Small intestine (tissue), 7 donors: ENCODE measurements around the gene OGA. TPM values are rescaled to one million over a fixed set of nuclear protein-coding genes. Genes with fewer than 3 reads are reported as not detected.
A peak's percentile ranks its signal among the peaks of the same experiment; 100 is the strongest.

Experiments
- DNase-seq, 2 donors: peaks; one replicate each; pipeline versions ENCODE4 v3.0.0 to v3.0.0-alpha.2; 2013
- FAIRE-seq: peaks from 2 replicates; lab custom pipeline; 2012; peaks lifted over from hg19 to GRCh38; lab: Jason Lieb, UNC
- H3K27ac ChIP-seq, 3 donors: one replicate each; pipeline ENCODE4 v1.5.1; 2013; ENCODE audit warnings: low read length in 2 of 3, mild to moderate bottlenecking in 2 of 3, control low read depth in 1 of 3, inconsistent platforms in 1 of 3, low read depth in 1 of 3, moderate library complexity in 1 of 3
- H3K27me3 ChIP-seq, 3 donors: one replicate each; pipeline ENCODE4 v1.6.1; 2013; ENCODE audit warnings: low read length in 3 of 3, inconsistent platforms in 1 of 3; ENCODE audit not compliant: control insufficient read depth in 3 of 3, insufficient read depth in 3 of 3
- H3K36me3 ChIP-seq, 3 donors: one replicate each; pipeline ENCODE4 v1.6.1; 2013; ENCODE audit warnings: low read length in 3 of 3, inconsistent platforms in 1 of 3, low read depth in 1 of 3, mild to moderate bottlenecking in 1 of 3, moderate library complexity in 1 of 3; ENCODE audit not compliant: control insufficient read depth in 3 of 3, insufficient read depth in 2 of 3
- H3K4me1 ChIP-seq, 3 donors: one replicate each; pipeline ENCODE4 v1.6.1; 2013; ENCODE audit warnings: low read length in 2 of 3, inconsistent platforms in 1 of 3, low read depth in 1 of 3, mild to moderate bottlenecking in 1 of 3, moderate library complexity in 1 of 3; ENCODE audit not compliant: control insufficient read depth in 3 of 3, insufficient read depth in 2 of 3
- H3K4me3 ChIP-seq, 3 donors: one replicate each; pipeline ENCODE4 v1.5.1; 2013; ENCODE audit warnings: low read length in 3 of 3, control low read depth in 1 of 3, inconsistent platforms in 1 of 3, low read depth in 1 of 3, mild to moderate bottlenecking in 1 of 3, moderate library complexity in 1 of 3
- H3K9me3 ChIP-seq, 2 donors: one replicate each; pipeline ENCODE4 v1.6.1; 2013; ENCODE audit warnings: low read depth in 1 of 2, low read length in 1 of 2; ENCODE audit not compliant: control insufficient read depth in 2 of 2, insufficient read depth in 1 of 2
- WGBS, 3 donors: extraction: QIAGEN DNeasy Blood & Tissue Kit; methylation state at CpG; one replicate each; pipeline ENCODE4 v1.1.7; 2013; 5-methylcytosine and 5-hydroxymethylcytosine counted together
- polyA plus RNA-seq, 4 donors: library from polyadenylated mRNA; stranded (reverse) in 3 of 4; unstranded in 1 of 4; fragments of 200-250 nt in 3 of 4; fragments of 120-200 nt in 1 of 4; gene quantifications; one replicate each; pipeline versions ENCODE4 v1.2.1 to v1.2.3, GENCODE V29; 2013
- donor health status: healthy with polysubstance abuse.
- donor health status: control.
- donor health status: control.
- donor health status: Bipolar disorder and iron deficiency.
- donor health status: healthy.

Gene OGA
- polyA plus RNA-seq, 4 donors: 26.5 to 116 (median 31.3) TPM

GRCh38 chr10:101832325-101832771 is 14.1 kb upstream of the OGA start:
- Histone ChIP-seq H3K27me3 (no peaks in the 10 kb centered on the region), H3K4me3 (no peak overlapping the region), H3K27ac (no peak overlapping the region), H3K4me1 (peaks cover 5 to 58% (median 7%) of the 10 kb centered on the region in 3 donors), H3K36me3 (peaks cover 0 to 30% (median under 1%) of the 10 kb centered on the region in 3 donors), H3K9me3 (no peaks in the 10 kb centered on the region)
- 61 to 81% (median 78%) methylated on average over 4 of the region's 4 CpGs for WGBS, 3 donors
- FAIRE-seq: no peak
- no peak for DNase-seq

GRCh38 chr10:101831169-101831811 is 13.0 kb upstream of the OGA start:
- Histone ChIP-seq H3K9me3 (no peaks in the 10 kb centered on the region), H3K27me3 (no peaks in the 10 kb centered on the region), H3K36me3 (peaks cover 0 to 41% (median 3%) of the 10 kb centered on the region in 3 donors), H3K4me3 (peak overlapping the region in 2 of 3 donors; percentile 54 to 56), H3K27ac (peak overlapping the region; percentile 52 to 94 (median 67)), H3K4me1 (peaks cover 5 to 49% (median 7%) of the 10 kb centered on the region in 3 donors)
- 55 to 62% (median 61%) methylated on average over 9 of the region's 9 CpGs for WGBS, 3 donors
- DNase-seq (peak in 1 of 2 donors; percentile 17), FAIRE-seq (no peak)

GRCh38 chr10:101830322-101831168 is 12.3 kb upstream of the OGA start:
- no peak for FAIRE-seq
- no peaks in the 10 kb centered on the region for H3K27me3 ChIP-seq
- WGBS, 3 donors: 1 to 6% (median 6%) methylated on average over 43 to 56 of the region's 56 CpGs
- H3K4me1 ChIP-seq: peaks cover 5 to 42% (median 7%) of the 10 kb centered on the region in 3 donors
- DNase-seq: peak; percentile 90 to 95
- H3K9me3 ChIP-seq: no peaks in the 10 kb centered on the region
- peak overlapping the region in 2 of 3 donors; percentile 54 to 56 for H3K4me3 ChIP-seq
- peak overlapping the region; percentile 45 to 94 (median 67) for H3K27ac ChIP-seq
- peaks cover 0 to 48% (median 4%) of the 10 kb centered on the region in 3 donors for H3K36me3 ChIP-seq

- H3K27me3 ChIP-seq: no peaks in the 10 kb centered on the region
- FAIRE-seq: no peak
- peak in 1 of 2 donors; percentile 73 for DNase-seq
- no peaks in the 10 kb centered on the region for H3K9me3 ChIP-seq
- H3K27ac ChIP-seq: peak overlapping the region; percentile 45 to 94 (median 67)
- peaks cover 5 to 34% (median 7%) of the 10 kb centered on the region in 3 donors for H3K4me1 ChIP-seq
- WGBS, 3 donors: 13 to 41% (median 31%) methylated on average over 23 to 31 of the region's 31 CpGs
- H3K4me3 ChIP-seq: peak overlapping the region in 2 of 3 donors; percentile 54 to 56
- peaks cover 0 to 50% (median 4%) of the 10 kb centered on the region in 3 donors for H3K36me3 ChIP-seq
Measured at GRCh38 chr10:101829561-101830315, 11.5 kb upstream of the OGA start.

GRCh38 chr10:101828766-101829551 is 10.7 kb upstream of the OGA start:
- peak overlapping the region in 1 of 3 donors; percentile 22 for H3K27ac ChIP-seq
- peaks cover 5 to 27% (median 7%) of the 10 kb centered on the region in 3 donors for H3K4me1 ChIP-seq
- H3K27me3 ChIP-seq: no peaks in the 10 kb centered on the region
- no peak for FAIRE-seq
- DNase-seq: no peak
- no peaks in the 10 kb centered on the region for H3K9me3 ChIP-seq
- 59 to 80% (median 79%) methylated on average over 39 of the region's 39 CpGs for WGBS, 3 donors
- peak overlapping the region in 1 of 3 donors; percentile 27 for H3K4me3 ChIP-seq
- H3K36me3 ChIP-seq: peaks cover 0 to 49% (median 4%) of the 10 kb centered on the region in 3 donors

GRCh38 chr10:101827919-101828600 is 9.8 kb upstream of the OGA start:
- H3K36me3 ChIP-seq: peaks cover 0 to 49% (median 4%) of the 10 kb centered on the region in 3 donors
- no peak for FAIRE-seq
- H3K4me1 ChIP-seq: peaks cover 5 to 27% (median 7%) of the 10 kb centered on the region in 3 donors
- no peak overlapping the region for H3K4me3 ChIP-seq
- DNase-seq: no peak
- H3K27ac ChIP-seq: no peak overlapping the region
- 91 to 95% (median 92%) methylated on average over 10 of the region's 10 CpGs for WGBS, 3 donors
- H3K27me3 ChIP-seq: no peaks in the 10 kb centered on the region
- no peaks in the 10 kb centered on the region for H3K9me3 ChIP-seq

GRCh38 chr10:101826852-101827434 is 8.7 kb upstream of the OGA start:
- H3K9me3 ChIP-seq: no peaks in the 10 kb centered on the region
- no peak overlapping the region for H3K4me3 ChIP-seq
- WGBS, 3 donors: 93 to 94% (median 93%) methylated on average over 5 of the region's 5 CpGs
- H3K36me3 ChIP-seq: peaks cover 0 to 51% (median 4%) of the 10 kb centered on the region in 3 donors
- DNase-seq (no peak), FAIRE-seq (no peak)
- no peak overlapping the region for H3K27ac ChIP-seq
- no peaks in the 10 kb centered on the region for H3K27me3 ChIP-seq
- H3K4me1 ChIP-seq: peaks cover 5 to 22% (median 7%) of the 10 kb centered on the region in 3 donors
